Activated CD8-positive, alpha-beta memory T cell treated with anti-CD3 and anti-CD28 coated beads, Interleukin-2, amount 10 ng/mL, durations not matched to agents 7 days and 5 days (primary cell): ENCODE data around the gene STUB1. TPM values are rescaled to one million over a fixed set of nuclear protein-coding genes. Genes with fewer than 3 reads are reported as not detected.

Experiments used
- ATAC-seq: fragments of 150-1000 bp; cut with Tn5 transposase; one replicate; pipeline ENCODE4 v1.10.0; 2021; ENCODE audit warnings: moderate library complexity
- CTCF ChIA-PET: fragments of 350-600 bp; sonication (Branson Sonifier 250); formaldehyde crosslinking; loops from one replicate; lab custom pipeline; 2021; ENCODE audit warnings: antibody characterized with exemption; lab: Charles Lee
- DNase-seq: peaks from one replicate; pipeline ENCODE4 v3.0.0-alpha.2; 2020
- H3K27ac Mint-ChIP-seq: one replicate; pipeline ENCODE4 v1.8.0; 2021; ENCODE audit warnings: mild to moderate bottlenecking, mixed read lengths
- H3K27me3 Mint-ChIP-seq: one replicate; pipeline ENCODE4 v1.8.0; 2021; ENCODE audit warnings: mixed read lengths
- H3K36me3 Mint-ChIP-seq: one replicate; pipeline ENCODE4 v1.8.0; 2021; ENCODE audit warnings: mild to moderate bottlenecking, mixed read lengths
- H3K4me1 Mint-ChIP-seq: one replicate; pipeline ENCODE4 v1.8.0; 2021; ENCODE audit warnings: mixed read lengths
- H3K4me3 Mint-ChIP-seq: one replicate; pipeline ENCODE4 v1.8.0; 2021; ENCODE audit warnings: mild to moderate bottlenecking, moderate library complexity, mixed read lengths
- H3K9me3 Mint-ChIP-seq: one replicate; pipeline ENCODE4 v1.8.0; 2022; ENCODE audit warnings: low read depth, mixed read lengths
- total RNA-seq, 2 experiments: library from RNA; stranded (reverse); gene quantifications; one replicate each; pipeline ENCODE4 v1.2.3, GENCODE V29; 2021

Gene STUB1
- total RNA-seq, 2 experiments from 2014 or later: 84.2 to 87.1 TPM

GRCh38 chr16:638034-638543 lies 42.1 kb upstream of the STUB1 start:
- Mint-ChIP-seq H3K27ac (no peak overlapping the region), H3K9me3 (no peaks in the 10 kb centered on the region), H3K36me3 (no peaks in the 10 kb centered on the region), H3K4me3 (no peak overlapping the region), H3K27me3 (no peaks in the 10 kb centered on the region), H3K4me1 (peaks cover 11% of the 10 kb centered on the region)
- CTCF ChIA-PET: interaction anchor here (1.7 kb wide), 1 partner anchor 10 kb away, joined by 7 read pairs; no protein-coding TSS in a partner anchor
- ATAC-seq (no peak), DNase-seq (no peak)

DNA sequence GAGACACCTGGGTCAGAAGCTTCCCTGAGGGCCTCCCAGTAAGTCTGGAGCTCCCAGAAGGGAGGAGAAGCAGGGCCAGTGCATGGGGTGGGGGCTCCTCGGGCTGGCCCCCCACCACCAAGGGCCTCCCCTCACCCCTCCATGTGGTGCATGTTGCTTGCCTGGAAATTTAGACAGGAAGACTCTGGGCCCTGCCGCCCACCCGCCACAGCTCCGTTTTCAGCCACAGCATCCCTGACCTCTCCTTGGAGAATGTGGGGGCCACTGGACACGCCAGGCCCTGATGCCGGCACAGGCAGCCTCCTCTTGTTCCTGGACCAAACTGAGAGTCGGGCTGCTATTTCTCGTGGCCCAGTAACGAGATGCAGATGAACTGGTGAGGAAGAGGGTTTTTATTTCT lies 41.4 kb upstream of the STUB1 start:
- CTCF ChIA-PET: interaction anchor here (1.7 kb wide), 1 partner anchor 9 kb away, joined by 7 read pairs; no protein-coding TSS in a partner anchor
- Mint-ChIP-seq H3K4me3 (no peak overlapping the region), H3K4me1 (peaks cover 14% of the 10 kb centered on the region), H3K36me3 (no peaks in the 10 kb centered on the region), H3K27me3 (no peaks in the 10 kb centered on the region), H3K27ac (no peak overlapping the region), H3K9me3 (no peaks in the 10 kb centered on the region)
- DNase-seq: no peak
- no peak for ATAC-seq

DNA sequence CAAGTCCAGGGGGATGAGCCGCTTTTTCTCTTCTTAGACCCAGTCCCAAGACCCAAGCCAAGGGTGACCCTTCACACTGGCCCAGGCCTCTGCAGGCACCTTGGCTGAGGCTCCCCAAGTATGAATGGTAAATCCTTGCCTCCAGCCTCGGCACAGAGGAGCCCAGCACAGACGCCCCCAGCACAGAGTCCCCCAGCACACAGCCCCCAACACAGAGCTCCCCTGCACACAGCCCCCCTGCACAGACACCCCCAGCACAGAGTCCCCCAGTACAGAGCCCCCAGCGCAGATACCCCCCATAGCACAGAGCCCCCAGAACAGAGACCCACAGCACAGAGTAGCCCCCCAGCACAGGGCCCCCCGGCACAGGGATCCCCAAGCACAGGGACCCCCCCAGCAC lies 39.6 kb upstream of the STUB1 start:
- CTCF ChIA-PET: interaction anchor here (0.7 kb wide), 1 partner anchor 7 kb away, joined by 4 read pairs; no protein-coding TSS in a partner anchor

DNA sequence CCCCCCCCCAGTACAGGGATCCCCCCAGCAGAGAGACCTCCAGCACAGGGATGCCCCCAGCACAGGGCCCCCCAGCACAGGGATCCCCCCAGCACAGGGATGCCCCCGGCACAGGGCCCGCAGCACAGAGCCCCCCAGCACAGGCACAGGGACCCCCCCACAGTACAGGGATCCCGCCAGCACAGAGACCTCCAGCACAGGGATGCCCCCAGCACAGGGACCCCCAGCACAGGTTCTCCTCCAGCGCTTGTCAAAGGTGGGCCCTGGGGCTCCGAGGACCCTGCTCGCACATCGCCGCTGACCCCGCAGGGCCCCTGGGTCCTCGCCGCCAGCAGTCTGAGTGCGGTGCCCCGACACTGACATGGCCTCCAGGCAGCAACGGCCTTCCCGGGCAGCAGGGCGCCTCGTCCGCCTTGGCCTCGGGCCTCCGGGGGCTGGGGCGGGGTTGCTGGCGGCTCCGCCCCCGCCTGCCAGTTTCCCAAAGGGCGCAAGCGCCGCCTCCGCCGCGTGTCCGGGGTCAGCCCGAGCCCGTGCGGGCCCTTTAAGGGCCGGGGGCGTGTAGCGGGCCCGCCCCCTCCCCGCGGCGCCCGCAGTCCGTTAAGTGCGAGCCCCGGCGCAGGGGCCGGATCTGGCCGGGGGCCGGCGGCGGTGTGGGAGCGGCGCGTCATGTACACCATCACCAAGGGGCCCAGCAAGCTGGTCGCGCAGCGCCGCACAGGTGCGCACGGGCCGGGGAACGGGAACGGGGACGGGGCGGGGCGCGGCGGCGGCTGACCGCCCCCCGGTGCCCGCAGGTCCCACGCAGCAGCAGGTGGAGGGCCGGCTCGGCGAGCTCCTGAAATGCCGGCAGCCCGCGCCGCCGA lies 38.7 kb upstream of the STUB1 start, which contains the start of gene MCRIP2:
MCRIP2 (plus strand) TSS at position 503 of the 863 bp plus-strand sequence; CDS start at position 667, 164 bp downstream.
- Mint-ChIP-seq H3K4me3 (peak within 1 kb of the TSS; percentile 69), H3K4me1 (peaks cover 17% of the 10 kb centered on the region), H3K27me3 (no peaks in the 10 kb centered on the region), H3K27ac (peak within 1 kb of the TSS; percentile 44), H3K9me3 (no peaks in the 10 kb centered on the region), H3K36me3 (no peaks in the 10 kb centered on the region)
- CTCF ChIA-PET: interaction anchor here (1.0 kb wide), 1 partner anchor 62 kb away, joined by 3 read pairs; no protein-coding TSS in a partner anchor
- peak; percentile 75 for ATAC-seq
- DNase-seq: peak; percentile 82

More for the DNA sequence above, 39.6 kb upstream of the STUB1 start:
- no peaks in the 10 kb centered on the region for H3K27me3 Mint-ChIP-seq
- H3K27ac Mint-ChIP-seq: no peak overlapping the region
- no peaks in the 10 kb centered on the region for H3K9me3 Mint-ChIP-seq
- H3K36me3 Mint-ChIP-seq: no peaks in the 10 kb centered on the region
- no peak for DNase-seq
- no peak for ATAC-seq
- peak overlapping the region; percentile 41 for H3K4me3 Mint-ChIP-seq
- H3K4me1 Mint-ChIP-seq: peaks cover 17% of the 10 kb centered on the region

GRCh38 chr16:642189-643049 lies 37.8 kb upstream of the STUB1 start:
- Mint-ChIP-seq H3K27ac (peak overlapping the region; percentile 44), H3K27me3 (no peaks in the 10 kb centered on the region), H3K4me3 (peak overlapping the region; percentile 69), H3K4me1 (peaks cover 14% of the 10 kb centered on the region), H3K9me3 (no peaks in the 10 kb centered on the region), H3K36me3 (no peaks in the 10 kb centered on the region)
- CTCF ChIA-PET: interaction anchor here (0.7 to 1.9 kb wide), 4 partner anchors 22 to 63 kb away, joined by 3 to 6 read pairs (median 3); partner anchors contain the start of gene RHOT2
- DNase-seq: peak; percentile 62
- ATAC-seq: peak; percentile 51

DNA sequence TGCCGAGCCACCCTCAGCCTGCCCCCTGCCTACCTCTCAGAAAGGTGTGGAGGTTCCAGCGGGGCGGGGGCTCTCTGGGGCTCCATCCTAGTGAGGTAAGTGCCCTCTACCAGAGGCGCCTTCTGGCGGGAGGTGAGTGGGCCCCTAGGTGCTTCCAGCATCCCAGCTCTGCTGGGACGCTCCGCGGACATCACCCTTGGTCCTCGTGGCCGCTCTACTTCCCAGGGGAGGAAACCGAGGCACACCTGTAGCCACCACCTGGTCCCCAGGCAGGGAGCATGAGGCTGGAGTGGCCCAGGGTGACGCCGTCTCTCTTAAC lies 37.2 kb upstream of the STUB1 start:
- H3K4me3 Mint-ChIP-seq: peak overlapping the region; percentile 69
- H3K27ac Mint-ChIP-seq: no peak overlapping the region
- peaks cover 15% of the 10 kb centered on the region for H3K4me1 Mint-ChIP-seq
- ATAC-seq (no peak), DNase-seq (no peak)
- CTCF ChIA-PET: interaction anchor here (0.7 to 1.9 kb wide), 3 partner anchors 21 to 43 kb away, joined by 3 to 6 read pairs (median 3); partner anchors contain the start of gene RHOT2
- H3K9me3 Mint-ChIP-seq: no peaks in the 10 kb centered on the region
- H3K27me3 Mint-ChIP-seq: no peaks in the 10 kb centered on the region
- H3K36me3 Mint-ChIP-seq: no peaks in the 10 kb centered on the region

- H3K36me3 Mint-ChIP-seq: no peaks in the 10 kb centered on the region
- DNase-seq (no peak), ATAC-seq (no peak)
- no peaks in the 10 kb centered on the region for H3K9me3 Mint-ChIP-seq
- CTCF ChIA-PET: no interaction called here
- peak overlapping the region; percentile 59 for H3K27ac Mint-ChIP-seq
- peaks cover 17% of the 10 kb centered on the region for H3K4me1 Mint-ChIP-seq
- H3K27me3 Mint-ChIP-seq: no peaks in the 10 kb centered on the region
- H3K4me3 Mint-ChIP-seq: no peak overlapping the region
Measured at GRCh38 chr16:644556-644955, 35.7 kb upstream of the STUB1 start.

GRCh38 chr16:645852-646678 lies 34.1 kb upstream of the STUB1 start:
- CTCF ChIA-PET: no interaction called here
- no peaks in the 10 kb centered on the region for H3K36me3 Mint-ChIP-seq
- no peak for ATAC-seq
- H3K27ac Mint-ChIP-seq: no peak overlapping the region
- no peaks in the 10 kb centered on the region for H3K9me3 Mint-ChIP-seq
- DNase-seq: no peak
- H3K4me3 Mint-ChIP-seq: no peak overlapping the region
- H3K4me1 Mint-ChIP-seq: peaks cover 24% of the 10 kb centered on the region
- H3K27me3 Mint-ChIP-seq: no peaks in the 10 kb centered on the region

- ATAC-seq (no peak), DNase-seq (no peak)
- Mint-ChIP-seq H3K4me1 (peaks cover 24% of the 10 kb centered on the region), H3K4me3 (no peak overlapping the region), H3K9me3 (no peaks in the 10 kb centered on the region), H3K27ac (no peak overlapping the region), H3K36me3 (no peaks in the 10 kb centered on the region), H3K27me3 (no peaks in the 10 kb centered on the region)
- CTCF ChIA-PET: no interaction called here
Measured at GRCh38 chr16:646679-647172, 33.5 kb upstream of the STUB1 start.

DNA sequence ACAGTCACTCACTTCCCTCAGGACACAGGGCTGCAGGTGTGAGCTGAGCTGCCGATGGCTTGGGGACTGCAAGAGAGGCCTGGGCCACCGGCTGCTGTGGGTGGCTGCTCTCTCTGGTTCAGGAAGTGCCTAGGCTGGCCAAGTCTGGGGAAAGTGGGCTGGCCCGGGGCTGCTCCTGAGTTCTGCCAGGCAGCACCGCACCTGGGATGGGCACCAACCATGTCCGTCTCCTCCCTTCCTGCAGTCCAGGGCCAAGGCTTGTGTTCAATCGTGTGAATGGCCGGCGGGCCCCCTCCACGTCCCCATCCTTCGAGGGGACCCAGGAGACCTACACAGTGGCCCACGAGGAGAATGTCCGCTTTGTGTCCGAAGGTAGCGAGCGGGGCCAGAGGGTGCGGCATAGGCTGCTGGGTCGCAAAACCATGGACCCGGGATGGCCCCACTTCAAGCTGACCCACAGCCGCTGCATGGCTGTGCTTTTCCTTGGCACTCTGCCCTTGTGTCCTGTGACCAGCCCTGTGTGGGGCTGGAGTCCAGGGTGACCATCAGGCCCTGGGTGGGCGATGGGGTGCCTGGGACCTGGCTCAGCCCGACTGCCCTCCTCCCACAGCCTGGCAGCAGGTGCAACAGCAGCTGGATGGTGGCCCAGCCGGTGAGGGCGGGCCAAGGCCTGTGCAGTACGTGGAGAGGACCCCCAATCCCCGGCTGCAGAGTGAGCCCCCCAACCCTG lies 32.9 kb upstream of the STUB1 start:
- no peaks in the 10 kb centered on the region for H3K27me3 Mint-ChIP-seq
- no peak for ATAC-seq

GRCh38 chr16:648071-648780 lies 32.0 kb upstream of the STUB1 start:
- peak; percentile 25 for ATAC-seq
- Mint-ChIP-seq H3K27ac (peak overlapping the region; percentile 78), H3K4me3 (peak overlapping the region; percentile 75), H3K9me3 (no peaks in the 10 kb centered on the region), H3K4me1 (peaks cover 20% of the 10 kb centered on the region), H3K36me3 (no peaks in the 10 kb centered on the region), H3K27me3 (no peaks in the 10 kb centered on the region)
- CTCF ChIA-PET: interaction anchor here (0.6 to 2.5 kb wide), 15 partner anchors 8 to 119 kb away, joined by 3 to 13 read pairs (median 3); partner anchors contain the start of genes CIAO3, METTL26, NHLRC4 and PIGQ
- peak; percentile 66 for DNase-seq

More for the DNA sequence above, 32.9 kb upstream of the STUB1 start:
- no peak for DNase-seq
- Mint-ChIP-seq H3K4me1 (peaks cover 24% of the 10 kb centered on the region), H3K36me3 (no peaks in the 10 kb centered on the region), H3K9me3 (no peaks in the 10 kb centered on the region), H3K27ac (no peak overlapping the region), H3K4me3 (no peak overlapping the region)
- CTCF ChIA-PET: interaction anchor here (0.6 to 1.7 kb wide), 9 partner anchors 7 to 93 kb away, joined by 3 to 7 read pairs (median 3); partner anchors contain the start of genes CIAO3, METTL26 and NHLRC4
